Measurements from ENCODE around the gene CSAG1.
"Not testable (repeated sequence)": the region's sequence is repeated elsewhere in the genome, so short reads cannot be mapped to it uniquely, and the experiment has no call there.

GRCh38 chrX:152706500-152706899 is 27.0 kb downstream of the CSAG1 start:
- not testable (repeated sequence) for TF ChIP-seq CTCF (IDR thresholded peaks at IDR 0.05; ENCODE audit: low read depth, low read length, poor library complexity, severe bottlenecking); EZH2phosphoT487 (IDR thresholded peaks at IDR 0.05; ENCODE audit: borderline replicate concordance, low read length)
